Activated naive CD4-positive, alpha-beta T cell treated with anti-CD3 and anti-CD28 coated beads for 36 hours (primary cell): ENCODE measurements around the gene SKIDA1. TPM values are rescaled to one million over a fixed set of nuclear protein-coding genes. Genes with fewer than 3 reads are reported as not detected.

Experiments used
- CTCF ChIA-PET: fragments of 350-600 bp; sonication (Branson Sonifier 250); formaldehyde crosslinking; loops from one replicate; lab custom pipeline; 2021; ENCODE audit warnings: antibody characterized with exemption; lab: Charles Lee
- DNase-seq: peaks from one replicate; pipeline ENCODE4 v3.0.0-alpha.2; 2020
- H3K27ac Mint-ChIP-seq: one replicate; pipeline ENCODE4 v1.8.0; 2021; ENCODE audit warnings: mild to moderate bottlenecking, mixed read lengths
- H3K27me3 Mint-ChIP-seq: one replicate; pipeline ENCODE4 v1.8.0; 2021; ENCODE audit warnings: low read depth, mixed read lengths
- H3K36me3 Mint-ChIP-seq: one replicate; pipeline ENCODE4 v1.8.0; 2021; ENCODE audit warnings: low read depth, mixed read lengths
- H3K4me1 Mint-ChIP-seq: one replicate; pipeline ENCODE4 v1.8.0; 2021; ENCODE audit warnings: low read depth, mixed read lengths
- H3K4me3 Mint-ChIP-seq: one replicate; pipeline ENCODE4 v1.8.0; 2021; ENCODE audit warnings: mild to moderate bottlenecking, moderate library complexity, mixed read lengths
- H3K9me3 Mint-ChIP-seq: one replicate; pipeline ENCODE4 v1.8.0; 2021; ENCODE audit warnings: mixed read lengths
- intact Hi-C: fragments of 100-400 bp; cut with micrococcal nuclease; formaldehyde crosslinking; loops from one replicate; pipeline ENCODE4 v1.15.1; 2023
- total RNA-seq, 2 experiments: library from RNA; stranded (reverse); gene quantifications; one replicate each; pipeline ENCODE4 v1.2.3, GENCODE V29; 2021

SKIDA1 gene
- total RNA-seq, 2 experiments from 2014 or later = 0.10 TPM; not detected in 1

- Mint-ChIP-seq H3K36me3 (no peaks in the 10 kb centered on the region), H3K4me3 (peak overlapping the region; percentile 77), H3K9me3 (no peaks in the 10 kb centered on the region), H3K27ac (no peak overlapping the region), H3K4me1 (peaks cover 14% of the 10 kb centered on the region), H3K27me3 (peaks cover 54% of the 10 kb centered on the region)
- CTCF ChIA-PET = interaction anchor here (0.6 to 5.1 kb wide), 19 partner anchors 15 to 1549 kb away, joined by 3 to 41 read pairs (median 4); partner anchors contain the start of gene SKIDA1
- intact Hi-C loops = loop anchor here (1.0 to 10.0 kb wide), 14 partner anchors 20 to 1493 kb away; partner anchors contain the start of gene MLLT10
- peak; percentile 85 for DNase-seq
Observed at GRCh38 chr10:21495752-21496342, 29.6 kb downstream of the SKIDA1 start.

- CTCF ChIA-PET = interaction anchor here (0.6 to 5.1 kb wide), 17 partner anchors 21 to 949 kb away, joined by 3 to 41 read pairs (median 4); no protein-coding TSS in a partner anchor
- Mint-ChIP-seq H3K4me3 (peak overlapping the region; percentile 77), H3K4me1 (peaks cover 14% of the 10 kb centered on the region), H3K27ac (no peak overlapping the region), H3K9me3 (no peaks in the 10 kb centered on the region), H3K36me3 (no peaks in the 10 kb centered on the region), H3K27me3 (peaks cover 52% of the 10 kb centered on the region)
- DNase-seq = no peak
- intact Hi-C loops = loop anchor here (1.0 to 10.0 kb wide), 8 partner anchors 182 to 942 kb away; no protein-coding TSS in a partner anchor
Observed at GRCh38 chr10:21495002-21495751, 30.3 kb downstream of the SKIDA1 start.

- peaks cover 14% of the 10 kb centered on the region for H3K4me1 Mint-ChIP-seq
- peak overlapping the region; percentile 77 for H3K4me3 Mint-ChIP-seq
- peaks cover 44% of the 10 kb centered on the region for H3K27me3 Mint-ChIP-seq
- H3K27ac Mint-ChIP-seq = no peak overlapping the region
- CTCF ChIA-PET = interaction anchor here (0.6 to 5.1 kb wide), 5 partner anchors 24 to 238 kb away, joined by 3 to 41 read pairs (median 4); no protein-coding TSS in a partner anchor
- intact Hi-C loops = loop anchor here (1.0 to 10.0 kb wide), 8 partner anchors 183 to 943 kb away; no protein-coding TSS in a partner anchor
- no peaks in the 10 kb centered on the region for H3K9me3 Mint-ChIP-seq
- peak; percentile 11 for DNase-seq
- no peaks in the 10 kb centered on the region for H3K36me3 Mint-ChIP-seq
Observed at GRCh38 chr10:21494191-21495001, 31.1 kb downstream of the SKIDA1 start.

GRCh38 chr10:21493784-21494183 is 31.7 kb downstream of the SKIDA1 start:
- H3K9me3 Mint-ChIP-seq = no peaks in the 10 kb centered on the region
- H3K4me3 Mint-ChIP-seq = peak overlapping the region; percentile 66
- no peak overlapping the region for H3K27ac Mint-ChIP-seq
- H3K36me3 Mint-ChIP-seq = no peaks in the 10 kb centered on the region
- peaks cover 38% of the 10 kb centered on the region for H3K27me3 Mint-ChIP-seq
- CTCF ChIA-PET = interaction anchor here (0.7 to 5.1 kb wide), 3 partner anchors 24 to 239 kb away, joined by 3 to 41 read pairs (median 5); no protein-coding TSS in a partner anchor
- H3K4me1 Mint-ChIP-seq = peaks cover 14% of the 10 kb centered on the region
- intact Hi-C loops = loop anchor here (2.0 to 10.0 kb wide), 2 partner anchors 415 to 761 kb away; no protein-coding TSS in a partner anchor
- no peak for DNase-seq

GRCh38 chr10:21492421-21492820 is 33.1 kb downstream of the SKIDA1 start:
- intact Hi-C loops = loop anchor here (10.0 kb wide), 1 partner anchor 762 kb away; no protein-coding TSS in a partner anchor
- H3K36me3 Mint-ChIP-seq = no peaks in the 10 kb centered on the region
- CTCF ChIA-PET = interaction anchor here (1.0 kb wide), 1 partner anchor 499 kb away, joined by 4 read pairs; no protein-coding TSS in a partner anchor
- no peak overlapping the region for H3K27ac Mint-ChIP-seq
- H3K4me1 Mint-ChIP-seq = peaks cover 12% of the 10 kb centered on the region
- no peak for DNase-seq
- no peaks in the 10 kb centered on the region for H3K9me3 Mint-ChIP-seq
- no peak overlapping the region for H3K4me3 Mint-ChIP-seq
- H3K27me3 Mint-ChIP-seq = peaks cover 27% of the 10 kb centered on the region

GRCh38 chr10:21490711-21491105 is 34.8 kb downstream of the SKIDA1 start:
- H3K9me3 Mint-ChIP-seq = no peaks in the 10 kb centered on the region
- CTCF ChIA-PET = no interaction called here
- peaks cover 10% of the 10 kb centered on the region for H3K4me1 Mint-ChIP-seq
- DNase-seq = no peak
- intact Hi-C loops = loop anchor here (10.0 kb wide), 1 partner anchor 764 kb away; no protein-coding TSS in a partner anchor
- H3K36me3 Mint-ChIP-seq = no peaks in the 10 kb centered on the region
- no peak overlapping the region for H3K27ac Mint-ChIP-seq
- no peak overlapping the region for H3K4me3 Mint-ChIP-seq
- H3K27me3 Mint-ChIP-seq = peaks cover 23% of the 10 kb centered on the region

GRCh38 chr10:21490028-21490710 is 35.3 kb downstream of the SKIDA1 start:
- Mint-ChIP-seq H3K4me1 (peaks cover 6% of the 10 kb centered on the region), H3K36me3 (no peaks in the 10 kb centered on the region), H3K27ac (no peak overlapping the region), H3K4me3 (no peak overlapping the region), H3K27me3 (peaks cover 19% of the 10 kb centered on the region), H3K9me3 (no peaks in the 10 kb centered on the region)
- CTCF ChIA-PET = no interaction called here
- DNase-seq = no peak
- intact Hi-C loops = loop anchor here (10.0 kb wide), 1 partner anchor 765 kb away; no protein-coding TSS in a partner anchor

GRCh38 chr10:21488957-21489446 is 36.5 kb downstream of the SKIDA1 start:
- Mint-ChIP-seq H3K4me3 (no peak overlapping the region), H3K9me3 (no peaks in the 10 kb centered on the region), H3K27ac (no peak overlapping the region), H3K36me3 (no peaks in the 10 kb centered on the region), H3K27me3 (peaks cover 13% of the 10 kb centered on the region), H3K4me1 (peaks cover 2% of the 10 kb centered on the region)
- intact Hi-C loops = no loop called here
- CTCF ChIA-PET = interaction anchor here (0.7 kb wide), 1 partner anchor 32 kb away, joined by 3 read pairs; no protein-coding TSS in a partner anchor
- DNase-seq = no peak

- no peak overlapping the region for H3K27ac Mint-ChIP-seq
- no peak for DNase-seq
- H3K9me3 Mint-ChIP-seq = no peaks in the 10 kb centered on the region
- no peak overlapping the region for H3K4me3 Mint-ChIP-seq
- no peaks in the 10 kb centered on the region for H3K4me1 Mint-ChIP-seq
- CTCF ChIA-PET = no interaction called here
- H3K27me3 Mint-ChIP-seq = peaks cover 8% of the 10 kb centered on the region
- intact Hi-C loops = no loop called here
- H3K36me3 Mint-ChIP-seq = no peaks in the 10 kb centered on the region
Observed at GRCh38 chr10:21488246-21488956, 37.1 kb downstream of the SKIDA1 start.

- H3K4me1 Mint-ChIP-seq = no peaks in the 10 kb centered on the region
- H3K27me3 Mint-ChIP-seq = peaks cover 8% of the 10 kb centered on the region
- intact Hi-C loops = no loop called here
- H3K36me3 Mint-ChIP-seq = no peaks in the 10 kb centered on the region
- CTCF ChIA-PET = no interaction called here
- H3K27ac Mint-ChIP-seq = no peak overlapping the region
- DNase-seq = no peak
- H3K9me3 Mint-ChIP-seq = no peaks in the 10 kb centered on the region
- H3K4me3 Mint-ChIP-seq = no peak overlapping the region
Observed at GRCh38 chr10:21487416-21488180, 37.9 kb downstream of the SKIDA1 start.
